NCI-H526 treated with DMSO at 0.1 percent for 48 hours (cell line): ENCODE measurements around the gene TBC1D22A.
"Not testable (repeated sequence)": the region's sequence is repeated elsewhere in the genome, so short reads cannot be mapped to it uniquely, and the experiment has no call there.

Experiments
- DNase-seq: peaks from one replicate; lab custom pipeline; 2025; lab: John Stamatoyannopoulos, UW

The TBC1D22A gene

DNA sequence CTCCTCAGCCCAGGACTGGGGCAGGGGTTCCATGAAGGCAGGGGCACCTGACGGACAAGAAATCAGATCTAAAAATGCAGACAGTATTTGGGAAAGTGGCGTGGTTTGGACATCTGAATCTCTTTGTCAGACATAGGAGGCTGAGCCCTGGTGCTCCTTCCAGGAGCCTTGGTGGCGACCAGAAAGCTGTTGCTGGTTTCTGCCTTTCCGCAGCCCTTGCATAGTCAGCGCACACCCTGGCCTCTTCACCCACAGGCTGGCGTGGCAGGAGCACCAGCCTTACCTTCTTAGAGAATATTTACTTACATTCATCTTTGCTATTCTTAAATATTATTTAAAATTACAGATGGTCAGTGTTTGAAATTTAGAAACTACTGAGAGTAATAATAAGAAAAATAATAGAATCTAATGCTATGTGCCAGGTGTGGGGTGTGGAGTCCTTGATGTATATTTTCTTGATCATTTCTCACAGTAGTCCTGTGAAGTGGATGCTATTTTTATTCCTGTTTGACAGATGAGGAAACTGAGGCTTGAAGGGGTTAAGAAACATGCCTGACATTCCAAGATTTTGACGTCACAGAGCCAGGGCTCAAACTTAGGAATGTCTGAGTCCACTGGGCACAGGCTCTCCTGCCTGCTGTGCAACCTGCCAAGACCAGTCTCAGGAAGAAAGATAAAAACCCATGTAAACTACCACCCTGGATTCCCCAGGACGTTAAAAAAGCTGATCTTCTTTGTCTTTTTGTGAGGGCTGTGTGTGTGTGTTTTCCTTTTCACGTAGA lies 51.6 kb downstream of the TBC1D22A start:
- no peak for DNase-seq

DNA sequence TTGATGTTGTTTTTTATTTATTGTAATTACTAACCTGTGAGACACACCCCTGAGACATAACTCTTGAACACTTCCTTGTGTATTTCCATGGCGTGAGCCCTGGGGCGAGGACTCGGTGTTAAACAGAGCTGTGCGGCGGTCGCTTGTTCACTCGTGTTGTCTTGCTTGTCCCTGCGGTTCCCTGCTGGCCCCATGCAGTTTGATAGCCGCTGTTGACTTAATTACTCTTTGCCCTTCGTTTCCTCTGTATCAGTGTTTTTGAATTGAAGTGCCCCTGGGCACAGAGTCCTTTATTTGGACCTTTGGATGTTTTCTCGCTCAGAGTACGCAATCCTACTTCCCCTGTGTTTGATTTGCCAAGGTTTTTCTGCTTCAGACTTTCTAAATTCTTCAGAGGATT lies 52.7 kb downstream of the TBC1D22A start:
- DNase-seq, result no peak

DNA sequence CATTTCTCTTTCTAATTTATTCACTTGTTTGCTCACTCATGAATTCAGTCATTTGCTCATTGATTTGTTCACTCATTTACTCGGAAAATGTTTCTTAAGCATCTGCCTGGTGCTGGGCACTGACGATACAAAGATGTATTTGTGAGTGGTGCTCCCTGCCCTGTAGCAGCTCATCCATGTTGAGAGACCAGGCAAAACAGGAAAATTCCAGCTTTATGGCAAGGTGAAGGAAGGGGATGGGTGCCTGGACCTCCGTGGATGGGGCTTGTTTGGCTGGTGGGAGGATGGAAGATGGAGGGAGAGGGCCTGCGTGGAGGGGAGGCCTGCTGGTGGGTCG lies 53.1 kb downstream of the TBC1D22A start:
- DNase-seq, result no peak

DNA sequence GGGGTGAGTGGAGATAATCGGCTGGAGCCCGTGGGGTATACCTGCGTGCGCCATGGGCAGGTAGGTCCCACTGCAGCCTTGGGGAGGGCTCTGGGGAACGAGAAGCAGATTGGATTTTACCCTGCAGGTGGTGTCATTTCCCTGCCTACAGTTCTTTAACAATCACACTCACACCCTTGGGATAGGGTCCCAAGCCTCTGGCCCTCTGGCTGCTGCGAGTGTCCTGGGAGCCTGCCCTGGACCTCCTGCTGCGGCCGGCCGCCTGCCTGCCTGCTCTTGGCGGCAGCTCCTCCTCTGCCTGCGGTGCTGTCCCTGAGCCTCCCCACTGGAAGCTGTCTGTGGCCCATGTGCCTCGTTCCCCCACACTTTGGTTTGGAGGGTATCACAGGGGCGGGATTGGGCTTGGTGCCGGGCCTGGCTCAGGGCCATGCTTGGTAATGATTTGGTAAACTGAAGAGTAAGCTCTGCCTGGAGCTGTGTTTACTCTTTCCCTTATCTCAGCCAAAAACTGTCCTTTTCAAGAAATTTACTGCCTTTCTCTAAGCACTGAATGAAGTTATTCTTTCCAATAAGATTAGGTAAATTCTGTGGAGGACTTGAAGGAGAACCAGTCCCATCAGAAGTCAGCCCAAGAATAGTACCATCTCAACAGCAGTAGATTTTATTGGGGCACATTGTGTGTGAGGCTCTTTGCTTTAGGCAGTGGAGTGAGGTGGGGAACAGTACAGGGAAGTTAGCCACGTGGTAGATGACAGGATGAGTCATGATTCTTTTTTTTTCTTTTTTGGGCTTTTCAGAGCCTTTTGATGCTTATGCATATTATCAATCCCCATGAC lies 53.7 kb downstream of the TBC1D22A start:
- no peak for DNase-seq

DNA sequence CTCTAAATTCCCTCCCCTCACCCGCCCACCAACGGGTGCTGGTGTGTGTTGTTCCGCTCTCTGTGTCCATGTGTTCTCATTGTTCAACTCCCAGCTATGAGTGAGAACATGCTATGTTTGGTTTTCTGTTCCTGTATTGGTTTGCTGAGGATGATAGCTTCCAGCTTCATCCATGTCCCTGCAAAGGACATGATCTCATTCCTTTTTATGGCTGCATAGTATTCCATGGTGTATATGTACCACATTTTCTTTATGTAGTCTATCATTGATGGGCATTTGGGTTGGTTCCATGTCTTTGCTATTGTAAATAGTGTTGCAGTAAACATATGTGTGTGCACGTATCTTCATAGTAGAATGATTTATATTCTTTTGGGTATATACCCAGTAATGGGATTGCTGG lies 54.9 kb downstream of the TBC1D22A start:
- not testable (repeated sequence) for DNase-seq

DNA sequence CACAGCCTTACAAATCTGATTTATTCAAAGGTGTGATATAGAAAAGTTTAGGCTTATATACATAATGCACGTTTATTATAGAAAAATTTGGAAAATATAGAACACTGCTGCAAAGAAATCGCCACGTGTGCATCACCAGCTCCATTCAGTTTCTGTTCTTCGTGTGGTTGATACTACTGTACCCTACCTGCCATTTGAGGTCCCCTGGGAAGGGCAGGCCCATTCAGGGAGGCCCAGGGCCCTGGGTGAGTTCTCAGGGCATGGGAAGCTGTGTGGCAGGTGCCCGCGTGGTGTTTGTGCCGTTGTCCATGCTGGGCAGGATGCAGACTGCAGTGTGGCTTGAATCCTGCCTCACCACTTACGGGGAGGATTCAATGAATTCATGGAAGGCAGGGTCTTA lies 60.8 kb downstream of the TBC1D22A start:
- DNase-seq, result no peak

DNA sequence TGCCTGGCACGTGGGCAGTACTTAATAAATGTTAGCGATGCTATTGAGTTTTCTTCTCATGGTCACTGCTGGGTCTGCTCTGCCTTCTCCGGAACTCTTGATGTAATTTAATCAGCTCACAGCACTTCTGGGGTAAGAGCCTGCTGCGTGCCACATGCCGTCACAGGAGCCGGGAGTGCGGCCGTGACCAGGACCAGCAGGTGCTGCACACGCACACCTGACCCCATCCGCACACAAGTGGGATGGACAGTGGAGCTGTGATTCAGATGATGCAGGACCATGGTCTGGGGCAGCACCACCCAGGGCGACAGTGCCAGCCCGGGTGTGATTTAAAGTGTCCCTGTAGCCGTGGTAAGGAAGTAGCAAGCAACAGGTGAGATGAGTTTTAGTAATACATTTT lies 61.2 kb downstream of the TBC1D22A start:
- DNase-seq, result no peak

DNA sequence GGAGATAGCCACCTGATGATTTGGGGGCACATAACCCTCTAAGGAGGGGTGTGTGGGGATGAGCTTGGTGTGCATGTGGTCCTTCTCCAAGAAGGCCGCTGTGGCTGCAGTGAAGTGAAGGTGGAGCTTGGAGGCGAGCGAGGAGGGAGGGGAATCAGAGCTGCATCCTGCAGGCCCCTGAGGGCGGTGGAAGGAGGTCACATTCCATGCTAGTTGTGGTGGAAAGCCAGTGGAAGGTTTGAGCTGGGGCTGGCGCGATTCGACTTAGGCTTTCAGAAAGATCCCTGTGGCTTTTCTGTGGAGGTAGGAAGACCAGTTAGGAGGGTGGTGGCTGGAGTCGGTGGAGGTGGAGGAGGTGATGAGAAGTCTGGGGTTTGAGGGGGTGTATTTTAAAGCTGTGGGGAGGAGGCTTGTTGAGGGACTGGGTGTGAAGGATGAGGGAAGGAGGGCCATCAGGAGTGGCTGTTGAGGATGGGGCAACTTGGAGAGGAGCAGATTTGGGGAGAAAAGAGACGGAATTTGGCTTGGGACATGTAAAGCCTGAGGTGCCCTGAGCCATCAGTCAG lies 62.0 kb downstream of the TBC1D22A start:
- DNase-seq, result no peak

DNA sequence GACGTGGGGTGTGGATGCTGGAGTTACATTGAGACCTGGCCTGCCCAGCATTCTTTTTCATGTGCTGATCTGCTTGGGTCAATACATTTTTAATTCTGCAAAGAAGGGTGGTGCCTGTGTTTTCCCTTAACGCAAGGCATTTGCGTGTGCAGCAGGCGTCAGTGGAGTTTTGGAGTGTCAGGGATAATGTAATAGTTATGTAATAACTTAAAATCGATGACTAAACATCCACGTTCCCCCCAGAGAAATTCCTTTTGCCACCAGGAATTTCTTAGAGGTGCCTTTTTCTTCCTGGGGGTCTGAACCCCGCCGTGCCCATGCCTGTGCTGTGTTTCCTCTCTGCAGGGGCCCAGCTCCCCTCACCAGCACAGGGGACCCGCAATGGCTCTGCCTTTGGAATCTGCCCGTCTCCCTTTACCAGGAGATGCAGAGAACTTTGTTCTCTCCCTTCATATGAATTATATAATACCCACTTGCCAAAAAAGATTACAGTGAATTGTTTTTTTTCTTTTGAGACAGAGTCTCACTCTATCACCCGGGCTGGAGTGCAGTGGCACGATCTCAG lies 62.6 kb downstream of the TBC1D22A start:
- no peak for DNase-seq

DNA sequence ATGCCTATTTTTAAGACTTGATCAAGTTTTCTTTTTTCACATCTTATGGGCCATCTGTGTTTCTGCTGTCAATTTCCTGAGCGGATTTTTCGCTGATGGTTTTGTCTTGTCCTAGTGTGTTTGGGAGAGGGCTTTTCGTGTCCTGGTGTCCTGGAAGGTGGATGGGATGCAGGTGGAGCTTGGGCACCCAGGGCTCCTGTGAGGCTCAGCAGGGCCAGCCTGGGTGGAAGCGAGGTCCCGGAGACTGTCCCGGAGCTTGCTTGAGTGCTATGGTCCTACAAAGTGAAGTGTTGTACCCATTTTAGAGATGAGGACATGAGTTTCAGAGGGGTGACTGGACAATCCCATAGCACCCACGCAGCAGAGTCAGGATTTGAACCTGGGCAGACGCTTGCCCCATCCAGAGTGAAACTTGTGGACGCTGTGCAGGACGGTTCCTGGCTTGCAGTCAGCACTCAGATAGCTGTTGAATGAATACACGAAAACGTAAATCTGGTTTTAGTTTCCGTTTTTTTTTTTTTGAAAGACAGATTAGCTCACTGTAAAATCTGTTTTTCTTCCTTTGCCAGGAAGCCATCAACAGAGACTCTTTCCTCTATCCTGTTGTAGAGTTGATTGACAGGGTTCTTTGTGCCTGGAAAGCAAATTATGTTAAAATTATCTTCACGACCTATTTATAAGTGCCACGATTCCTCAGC lies 64.1 kb downstream of the TBC1D22A start:
- no peak for DNase-seq

DNA sequence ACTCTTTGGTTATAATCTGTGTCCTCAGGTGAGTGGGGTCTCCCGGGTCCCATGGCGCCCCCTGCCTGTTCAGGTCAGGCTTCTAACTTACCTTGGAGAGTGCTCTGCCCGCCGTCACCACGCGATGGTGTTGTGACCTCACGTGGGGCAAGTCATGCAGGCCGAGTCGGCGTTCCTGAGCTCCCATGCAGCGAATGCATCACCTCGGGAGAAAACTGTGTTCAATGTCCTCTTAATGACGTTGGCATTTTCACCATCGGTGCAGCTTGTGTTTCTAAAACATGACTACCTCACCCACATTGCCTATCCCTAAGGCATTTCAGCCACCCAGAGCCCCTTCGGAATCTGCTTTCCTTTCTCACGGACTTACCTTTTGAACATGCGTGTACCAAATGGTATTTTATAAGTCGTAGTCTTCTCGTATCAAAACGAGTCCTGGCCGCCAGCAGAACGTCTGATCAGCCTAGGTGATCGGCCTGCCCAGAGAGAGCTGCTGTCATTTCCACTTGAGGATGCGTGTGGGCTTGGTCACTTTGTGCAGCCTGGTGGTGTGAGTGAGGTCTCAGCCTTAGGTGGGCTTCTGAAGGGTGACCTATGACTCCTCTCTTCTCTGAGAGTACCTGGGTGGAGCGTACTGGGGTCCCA lies 64.8 kb downstream of the TBC1D22A start:
- DNase-seq, result no peak

DNA sequence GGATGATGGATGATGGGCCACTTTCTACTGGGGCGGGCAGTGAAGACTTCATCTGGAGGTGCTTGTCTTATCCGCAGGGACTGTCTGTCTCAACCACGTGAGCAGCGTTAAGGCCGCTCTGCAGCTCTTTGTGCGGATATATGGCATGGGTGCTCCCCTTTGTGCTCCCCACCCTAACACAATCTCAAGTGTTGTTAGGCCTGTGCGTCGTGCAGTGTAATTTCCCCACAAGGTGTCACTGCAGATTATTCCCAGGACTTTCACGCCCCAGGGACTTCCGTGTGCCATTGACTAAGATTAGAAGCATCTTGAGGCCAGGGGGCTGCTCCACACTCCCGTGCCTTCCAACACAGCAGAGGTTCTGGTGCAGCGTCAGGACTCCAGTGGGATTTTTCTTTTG lies 65.3 kb downstream of the TBC1D22A start:
- DNase-seq, result no peak

DNA sequence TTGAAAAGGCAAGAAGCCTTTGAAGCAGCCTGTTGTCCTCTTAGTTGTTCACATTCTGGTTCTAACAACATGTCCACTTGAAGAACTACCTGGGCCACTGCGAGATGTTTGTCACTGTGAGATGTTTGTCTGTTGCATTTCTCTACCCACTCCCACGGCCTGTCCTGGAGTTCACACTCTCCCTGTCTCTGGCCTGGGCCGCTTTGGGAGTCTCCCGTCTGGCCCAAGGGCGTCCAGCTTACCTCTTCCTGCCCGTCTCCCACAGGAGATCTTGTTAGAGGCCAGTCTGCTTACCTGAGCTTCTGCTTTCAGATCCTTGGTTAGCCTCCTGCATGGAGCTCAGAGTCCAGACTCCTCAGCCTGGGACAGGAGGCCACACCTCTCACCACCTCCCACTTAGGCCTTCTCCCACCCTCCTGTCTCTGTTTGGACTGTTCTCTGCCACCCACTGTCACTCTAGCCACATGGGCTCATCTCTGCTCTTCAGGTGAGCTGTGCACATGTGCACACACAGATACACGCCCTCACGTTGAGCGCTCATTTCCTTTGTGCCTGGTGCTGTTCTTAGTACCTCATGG lies 66.0 kb downstream of the TBC1D22A start:
- DNase-seq, result no peak

DNA sequence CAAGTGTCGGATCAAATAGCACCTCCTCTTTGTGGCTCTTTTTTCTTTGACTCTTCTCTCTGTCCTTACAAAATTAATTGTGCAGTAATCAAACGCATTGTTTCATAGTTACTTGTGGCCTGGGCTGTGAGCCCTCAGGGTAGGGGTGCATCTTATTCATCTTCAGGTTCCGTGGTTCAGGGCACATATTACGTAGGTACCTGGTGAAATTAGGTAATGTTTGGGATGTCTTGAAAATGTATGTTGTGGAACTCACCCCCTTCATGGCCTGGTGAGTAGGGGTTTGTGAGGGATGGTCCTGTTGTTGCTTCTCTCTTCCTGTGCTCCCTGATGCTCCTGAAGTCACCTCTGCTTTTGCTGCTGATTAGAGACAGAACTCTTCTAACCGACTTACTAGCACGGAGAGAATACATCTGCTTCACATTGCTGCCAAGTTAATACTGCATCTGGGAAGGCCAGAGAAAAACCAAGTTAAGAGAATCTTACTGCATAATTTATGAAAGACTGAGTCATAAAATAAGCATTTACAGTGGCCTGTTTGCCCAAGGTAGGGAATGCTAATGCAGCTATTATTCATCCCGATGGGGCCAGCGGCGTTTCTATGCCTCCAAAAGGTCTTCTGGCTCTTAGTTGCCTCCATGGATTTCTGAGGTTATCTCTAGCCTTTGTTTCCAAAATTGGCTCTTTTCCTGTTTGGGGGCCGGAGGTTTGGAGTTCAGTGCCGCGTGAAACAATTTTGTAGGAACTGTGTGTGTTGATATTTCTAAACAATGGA lies 66.9 kb downstream of the TBC1D22A start:
- no peak for DNase-seq

DNA sequence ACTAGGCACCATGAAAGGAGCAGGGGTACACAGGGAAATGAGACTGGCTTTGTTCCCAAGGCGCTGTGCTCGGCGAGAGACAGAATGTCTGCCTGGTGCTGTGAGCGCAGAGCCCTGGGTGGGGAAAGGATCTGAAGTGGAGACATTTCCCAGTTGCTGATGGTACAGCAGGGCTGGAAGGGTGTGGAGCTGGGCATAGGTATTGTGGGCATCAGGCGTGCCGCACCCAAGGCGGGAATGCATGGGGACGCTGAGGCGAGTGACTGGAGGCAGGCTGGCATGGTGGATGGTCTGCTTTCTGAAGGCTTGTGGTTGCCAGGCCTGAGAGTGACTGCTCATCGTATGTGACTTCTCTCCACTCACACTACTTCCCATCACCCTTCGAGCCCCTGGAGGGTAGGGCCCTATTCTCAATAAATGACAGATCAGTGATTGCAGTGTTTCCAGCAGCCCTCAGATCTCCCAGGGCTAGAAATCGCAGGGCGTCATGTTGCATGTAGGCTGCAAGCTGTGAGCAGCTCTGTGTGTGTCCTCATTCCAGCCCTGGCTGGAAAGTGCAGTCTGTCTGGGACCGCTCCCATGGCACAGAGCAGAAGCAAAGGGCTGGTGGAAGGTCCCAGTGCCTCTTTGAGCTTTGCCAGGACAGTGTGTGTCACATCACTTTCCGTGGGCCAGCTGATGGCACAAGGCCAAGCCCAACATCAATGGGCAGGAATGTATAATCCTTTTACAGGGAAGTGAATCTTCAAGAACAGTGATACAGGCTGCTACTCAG lies 67.7 kb downstream of the TBC1D22A start:
- no peak for DNase-seq

DNA sequence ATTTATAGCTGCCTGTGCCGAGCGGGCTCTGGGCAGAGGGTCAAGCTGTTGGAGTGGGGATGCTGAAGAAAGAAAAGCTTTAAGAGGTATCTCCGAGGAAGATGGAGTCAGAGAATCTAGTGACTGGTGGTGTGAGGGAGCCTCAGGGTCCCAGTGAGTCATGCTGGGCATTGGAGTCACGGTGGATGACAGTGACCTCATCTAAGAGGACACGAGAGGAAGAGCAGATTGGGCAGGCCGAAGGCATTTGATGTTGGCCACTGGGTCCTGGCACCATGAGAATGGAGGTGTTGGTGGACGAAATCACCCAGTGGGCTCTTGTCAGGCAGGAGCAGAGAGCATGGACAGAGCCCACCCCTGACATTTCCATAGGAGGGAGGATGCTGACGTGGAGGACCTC lies 68.4 kb downstream of the TBC1D22A start:
- no peak for DNase-seq

DNA sequence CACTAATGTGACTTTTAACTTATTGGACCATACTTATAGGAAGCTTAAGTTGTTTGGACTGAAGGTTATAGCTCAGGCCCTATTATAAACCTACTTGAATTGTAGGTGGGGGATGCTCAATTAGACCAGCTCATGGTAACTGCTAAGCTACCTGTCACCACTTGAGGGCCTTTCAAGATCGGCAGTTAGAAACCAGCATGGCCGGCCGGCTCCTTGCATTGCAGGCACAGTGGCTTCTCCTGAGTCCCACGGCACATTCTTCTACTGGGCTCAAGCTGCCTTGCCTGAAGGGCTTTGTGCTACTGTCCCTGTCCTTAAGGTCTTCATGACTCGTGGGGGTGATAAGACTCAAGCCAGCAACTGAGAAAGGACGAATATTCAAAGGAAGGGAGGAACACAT lies 70.8 kb downstream of the TBC1D22A start:
- no peak for DNase-seq

DNA sequence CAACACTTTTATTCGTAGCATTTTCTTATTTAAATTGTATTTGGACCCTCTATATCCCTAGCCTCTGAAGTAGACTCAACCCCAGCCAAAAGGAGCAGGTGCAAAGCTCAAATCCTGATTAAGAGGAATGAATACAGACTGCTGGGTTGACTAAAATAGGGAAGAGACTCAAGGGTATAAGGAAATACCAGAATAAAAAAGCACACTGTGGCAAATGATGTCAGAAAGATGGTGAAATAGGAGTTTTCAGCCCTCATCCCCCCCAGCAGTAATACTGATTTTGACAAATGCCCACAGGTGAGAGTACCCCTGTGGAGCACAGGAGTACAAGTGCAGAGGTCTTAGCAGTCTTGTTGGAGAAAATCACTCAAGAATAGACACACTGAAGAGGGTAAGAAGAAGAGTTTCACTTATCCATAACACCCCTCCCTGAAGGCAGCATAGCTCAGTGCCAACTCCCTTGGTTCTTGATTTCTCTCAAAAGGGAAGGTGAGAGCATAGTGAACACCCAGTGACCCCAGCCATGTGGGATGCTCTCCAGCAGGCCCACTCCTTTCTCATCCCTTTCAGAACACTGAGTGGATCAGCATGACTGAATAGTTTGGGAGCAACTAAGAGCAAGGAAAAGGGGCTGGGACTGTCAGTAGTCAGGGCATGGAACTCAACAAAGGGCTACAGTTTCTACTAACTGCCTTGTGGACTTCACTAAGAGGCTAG lies 71.7 kb downstream of the TBC1D22A start:
- DNase-seq, result no peak

DNA sequence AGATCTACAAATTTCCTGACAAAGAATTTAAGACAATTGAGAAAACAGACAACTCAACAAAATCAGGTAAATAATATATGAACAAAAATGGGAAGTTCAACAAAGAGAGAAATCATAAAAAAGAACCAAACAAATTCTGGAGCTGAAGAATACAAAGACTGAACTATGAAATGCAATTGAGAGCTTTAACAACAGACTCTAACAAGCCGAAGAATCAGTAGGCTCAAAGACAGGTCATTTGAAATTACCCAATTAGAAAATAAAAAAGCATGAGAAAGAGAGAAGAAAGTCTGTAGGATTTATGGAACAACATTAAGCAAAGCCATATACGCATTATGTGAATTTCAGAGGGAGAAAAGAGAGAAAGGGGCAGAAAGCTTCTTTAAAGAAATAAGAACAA lies 72.8 kb downstream of the TBC1D22A start:
- DNase-seq, result no peak
